SH-SY5Y (cell line): Measurements from ENCODE around the gene HLX.

Experiments used
- GATA2 ChIP-seq: IDR thresholded peaks from 2 replicates; pipeline ENCODE4 v1.6.1; 2011; ENCODE audit warnings: mild to moderate bottlenecking, low read depth, low read length
- GATA3 ChIP-seq: IDR thresholded peaks from 2 replicates; pipeline ENCODE4 v1.6.1; 2011; ENCODE audit warnings: low read depth, mild to moderate bottlenecking, low read length, moderate library complexity

DNA sequence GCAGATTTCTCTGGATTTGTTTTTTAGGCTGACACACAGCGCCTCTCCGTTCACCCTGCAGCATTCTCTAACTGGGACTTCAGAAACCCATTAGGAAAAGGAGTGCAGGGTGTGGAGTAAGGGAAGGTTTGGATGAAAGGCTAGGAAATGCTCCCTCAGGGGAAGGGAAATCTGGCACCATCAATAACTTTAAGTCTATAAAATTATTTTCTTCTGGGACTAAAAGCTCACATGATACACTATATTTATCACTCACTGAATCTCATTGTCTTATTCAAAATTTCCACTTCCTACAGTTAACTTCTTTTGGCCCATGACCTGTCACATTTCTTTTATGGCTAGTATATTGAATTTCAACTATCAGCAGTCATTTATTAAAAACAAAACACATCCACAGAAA is 45.8 kb upstream of the HLX start:
- TF ChIP-seq GATA2 (no peak), GATA3 (no peak)
